HG03432 (cell line): Measurements from ENCODE around the gene SPDYE2.
A peak's percentile ranks its signal among the peaks of the same experiment; 100 is the strongest.
"Not testable (repeated sequence)": the region's sequence is repeated elsewhere in the genome, so short reads cannot be mapped to it uniquely, and the experiment has no call there.

Experiments used
- ATAC-seq: cut with Tn5 transposase; IDR thresholded peaks from one replicate; pipeline ENCODE4 v1.9.1; 2021; ENCODE audit warnings: mild to moderate bottlenecking, moderate library complexity; ENCODE audit not compliant: unreplicated experiment

The SPDYE2 gene

DNA sequence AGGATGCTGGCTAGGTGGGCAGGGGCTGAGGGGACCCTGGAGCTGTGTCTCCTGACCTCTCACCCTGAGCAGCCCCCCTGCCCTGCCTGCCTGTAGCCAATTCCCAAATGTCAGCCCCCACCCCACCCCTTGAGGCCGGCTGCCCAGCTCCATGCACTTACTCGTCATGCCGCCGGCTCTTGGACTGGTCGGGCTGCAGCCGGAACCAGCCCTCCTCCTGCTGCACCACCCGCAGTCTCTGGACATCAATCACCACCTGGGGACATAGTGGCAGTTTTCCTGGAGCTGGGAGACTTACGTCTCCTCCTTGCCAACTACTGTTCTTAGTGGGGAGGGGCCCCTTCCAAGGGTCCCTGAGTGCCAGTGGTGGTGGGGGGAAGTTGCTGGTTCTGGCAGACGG is 48.7 kb downstream of the SPDYE2 start:
- not testable (repeated sequence) for ATAC-seq

DNA sequence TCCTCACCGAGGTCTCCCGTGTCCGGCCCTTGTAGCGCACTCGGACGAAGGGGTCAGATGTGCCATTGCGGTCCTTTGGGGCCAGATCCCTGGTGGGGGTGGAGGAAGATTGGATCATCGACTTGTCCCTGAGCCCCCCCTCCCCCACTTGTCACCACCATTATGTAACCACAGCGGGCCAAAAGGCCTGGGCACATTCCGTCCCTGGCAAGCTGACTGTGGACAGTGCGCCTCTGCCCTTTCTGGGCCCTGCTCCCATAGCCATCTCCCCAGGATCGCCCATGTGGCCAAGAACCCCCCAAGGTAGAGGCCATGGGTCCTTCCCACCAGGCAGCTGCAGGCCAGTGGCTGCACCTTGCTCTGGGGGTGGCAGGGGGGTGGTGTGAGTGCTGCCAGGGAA is 51.3 kb downstream of the SPDYE2 start:
- ATAC-seq, result not testable (repeated sequence)

DNA sequence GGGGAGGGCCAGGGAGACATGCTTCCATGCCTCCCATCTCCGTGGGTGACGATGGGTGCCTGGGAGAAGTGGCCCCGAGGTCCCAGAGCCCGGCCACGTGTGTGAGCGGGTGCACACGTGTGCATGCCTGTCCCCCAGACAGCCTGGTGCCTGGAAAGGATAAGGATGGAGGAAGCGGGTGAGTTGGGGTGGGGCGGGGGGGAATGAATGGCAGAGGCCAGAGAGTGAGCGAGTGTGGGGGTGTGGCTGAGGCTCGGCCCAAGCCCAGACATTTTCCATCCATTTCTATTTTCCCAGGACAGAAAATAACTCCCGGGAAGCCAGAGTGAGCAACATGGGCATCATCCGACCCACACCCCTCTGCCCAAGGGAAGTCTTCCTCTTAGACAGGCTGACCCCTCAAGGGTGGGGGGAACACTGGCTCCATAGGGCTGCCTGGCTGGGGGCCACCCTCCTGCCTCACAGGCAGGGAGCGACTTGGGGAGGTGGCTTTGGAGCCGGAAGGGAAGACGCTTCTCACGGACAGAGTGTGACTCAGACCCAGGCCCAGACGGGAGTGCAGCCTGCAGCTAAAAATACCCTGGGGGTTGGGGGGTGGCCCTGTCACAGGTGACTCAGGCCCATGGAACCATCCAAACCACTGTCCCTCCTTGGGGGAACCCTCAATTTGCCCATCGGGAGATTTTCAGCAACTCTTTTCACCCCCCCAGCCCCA is 53.6 kb downstream of the SPDYE2 start:
- ATAC-seq, result not testable (repeated sequence)

DNA sequence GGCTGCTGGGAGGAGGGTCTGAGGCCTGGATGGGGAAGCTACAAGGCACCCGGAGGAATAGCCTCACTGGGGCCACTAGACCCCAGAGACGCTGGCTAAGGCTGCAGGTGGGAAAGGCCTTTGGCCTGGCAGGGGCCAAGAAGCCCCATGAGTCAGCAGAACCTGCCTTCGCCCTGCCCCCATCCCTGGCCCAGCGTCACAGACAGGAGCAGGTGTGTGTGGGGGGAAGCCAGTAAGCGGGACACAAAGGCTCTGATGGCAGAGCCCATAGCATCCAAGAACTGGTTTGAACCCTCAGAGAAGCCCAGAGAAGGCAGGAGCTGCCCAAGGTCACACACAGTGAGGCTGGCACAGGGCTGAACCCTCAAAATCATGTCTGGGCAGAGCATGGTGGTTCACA is 55.8 kb downstream of the SPDYE2 start:
- ATAC-seq, result not testable (repeated sequence)

GRCh38 chr7:102609734-102610133 is 58.7 kb downstream of the SPDYE2 start:
- not testable (repeated sequence) for ATAC-seq

DNA sequence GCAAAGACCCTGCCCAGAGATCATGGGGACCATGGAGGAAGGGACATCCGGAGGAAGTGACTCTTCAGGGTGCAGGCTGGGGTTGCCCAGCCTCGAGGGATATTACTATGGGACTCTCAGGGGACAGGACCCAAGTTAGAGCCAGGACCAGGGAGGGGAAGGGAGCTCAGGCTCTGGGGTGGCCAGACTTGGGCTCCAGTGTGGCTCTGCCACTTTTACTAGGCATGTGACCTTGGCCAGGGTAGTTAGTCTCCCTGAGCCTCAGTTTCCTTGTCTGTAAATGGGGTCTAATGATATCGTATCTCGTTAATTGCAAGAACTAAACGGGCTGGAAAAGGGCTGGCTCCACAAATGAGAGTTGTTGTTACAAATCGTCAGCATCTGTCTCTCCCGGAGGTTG is 59.4 kb downstream of the SPDYE2 start:
- ATAC-seq, result not testable (repeated sequence)

- peak; percentile 41 for ATAC-seq
These were observed 60.1 kb downstream of the SPDYE2 start for GRCh38 chr7:102611013-102611674.

DNA sequence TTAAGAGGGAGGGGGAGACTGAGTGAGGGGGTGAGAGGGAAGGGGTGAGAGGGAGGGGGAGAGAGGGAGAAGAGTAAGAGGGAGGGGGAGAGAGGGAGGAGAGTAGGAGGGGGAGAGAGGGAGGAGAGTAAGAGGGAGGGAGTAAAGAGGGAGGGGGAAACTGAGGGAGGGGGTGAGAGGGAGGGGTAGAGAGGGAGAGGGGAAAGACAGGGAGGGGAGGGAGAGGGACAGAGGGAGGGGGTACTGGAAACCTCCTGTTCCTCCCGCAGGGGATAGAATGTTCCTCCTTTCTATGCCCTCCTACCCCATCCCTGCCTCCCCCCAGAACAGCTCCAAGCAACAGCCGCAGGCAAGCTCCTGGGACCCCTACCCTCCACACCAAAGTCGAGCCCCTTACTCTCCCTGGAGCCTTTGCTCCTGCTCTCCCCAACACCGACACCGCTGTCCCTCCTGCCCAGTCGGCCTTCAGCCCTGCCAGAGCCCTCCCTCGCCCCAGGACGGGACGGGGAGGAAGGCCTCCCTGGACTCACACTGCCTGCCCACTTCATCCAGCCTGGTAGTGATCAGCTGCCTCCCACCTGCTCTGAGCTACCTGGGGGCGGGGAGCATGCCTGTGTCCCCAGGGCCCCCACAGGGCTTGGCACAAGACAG is 60.8 kb downstream of the SPDYE2 start:
- ATAC-seq, result not testable (repeated sequence)
